ENCODE results near the gene PID1. TPM values are rescaled to one million over a fixed set of nuclear protein-coding genes. Genes with fewer than 3 reads are reported as not detected.

PID1 gene
- polyA plus RNA-seq, 3 donors: 61.8 to 117 (median 62.3) TPM

DNA sequence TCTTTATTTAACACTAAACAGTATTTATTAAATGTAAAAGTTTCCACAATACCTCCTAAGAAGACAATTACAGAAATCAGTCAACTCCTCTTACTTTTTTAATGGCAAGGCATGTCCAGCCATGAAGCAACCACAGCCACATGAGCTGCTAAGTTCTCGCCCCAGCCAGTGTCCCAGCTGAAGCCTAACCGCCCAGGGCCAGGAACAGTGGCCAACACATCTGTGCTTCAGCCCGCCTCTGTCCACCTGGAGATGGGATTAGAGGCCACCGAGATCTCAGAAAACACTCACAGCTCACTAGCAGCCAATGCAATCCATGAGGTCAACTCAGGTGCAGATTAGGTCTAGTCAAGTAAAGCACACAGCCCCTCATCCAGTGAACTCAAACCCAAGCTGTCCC lies 40.2 kb downstream of the PID1 start:
- Histone ChIP-seq H2AFZ (ENCODE audit: insufficient read depth, low read depth, low read length, poor library complexity, severe bottlenecking) (no peak overlapping the region), H3K79me2 (ENCODE audit: insufficient read depth, low read length) (no peaks in the 10 kb centered on the region), H3K4me3 (replicated peaks in 1 of 3; ENCODE audit: low read depth in 2 of 3, low read length in 3 of 3) (no peak overlapping the region), H3K9ac (ENCODE audit: insufficient read depth, low read length, poor library complexity, severe bottlenecking) (no peak overlapping the region), H4K20me1 (ENCODE audit: insufficient read depth, low read length) (peaks cover 96% of the 10 kb centered on the region), H3K4me2 (replicated peaks; ENCODE audit: extremely low read depth, low read length, poor library complexity, severe bottlenecking) (no peak overlapping the region), H3K4me1 (ENCODE audit: control insufficient read depth in 1 of 2, insufficient read depth in 2 of 2, low read length in 2 of 2) (no peaks in the 10 kb centered on the region), H3K9me3 (replicated peaks in 1 of 2; ENCODE audit: control insufficient read depth in 1 of 2, insufficient read depth in 1 of 2, low read length in 2 of 2) (no peaks in the 10 kb centered on the region), H3K27me3 (ENCODE audit: control insufficient read depth in 2 of 2, insufficient read depth in 2 of 2, low read length in 2 of 2) (no peaks in the 10 kb centered on the region), H3K36me3 (replicated peaks in 1 of 2; ENCODE audit: control insufficient read depth in 1 of 2, insufficient read depth in 2 of 2, low read length in 2 of 2) (peaks cover 0 to 7% of the 10 kb centered on the region in 2 donors), H3K27ac (ENCODE audit: low read depth in 1 of 2, low read length in 2 of 2) (no peak overlapping the region)
- peaks cover 0 to 10% (median 4%) of the 10 kb centered on the region in 7 donors for H3K9me3 Mint-ChIP-seq
- no peak overlapping the region for H3K4me3 Mint-ChIP-seq
- TF ChIP-seq, protein P1, sequence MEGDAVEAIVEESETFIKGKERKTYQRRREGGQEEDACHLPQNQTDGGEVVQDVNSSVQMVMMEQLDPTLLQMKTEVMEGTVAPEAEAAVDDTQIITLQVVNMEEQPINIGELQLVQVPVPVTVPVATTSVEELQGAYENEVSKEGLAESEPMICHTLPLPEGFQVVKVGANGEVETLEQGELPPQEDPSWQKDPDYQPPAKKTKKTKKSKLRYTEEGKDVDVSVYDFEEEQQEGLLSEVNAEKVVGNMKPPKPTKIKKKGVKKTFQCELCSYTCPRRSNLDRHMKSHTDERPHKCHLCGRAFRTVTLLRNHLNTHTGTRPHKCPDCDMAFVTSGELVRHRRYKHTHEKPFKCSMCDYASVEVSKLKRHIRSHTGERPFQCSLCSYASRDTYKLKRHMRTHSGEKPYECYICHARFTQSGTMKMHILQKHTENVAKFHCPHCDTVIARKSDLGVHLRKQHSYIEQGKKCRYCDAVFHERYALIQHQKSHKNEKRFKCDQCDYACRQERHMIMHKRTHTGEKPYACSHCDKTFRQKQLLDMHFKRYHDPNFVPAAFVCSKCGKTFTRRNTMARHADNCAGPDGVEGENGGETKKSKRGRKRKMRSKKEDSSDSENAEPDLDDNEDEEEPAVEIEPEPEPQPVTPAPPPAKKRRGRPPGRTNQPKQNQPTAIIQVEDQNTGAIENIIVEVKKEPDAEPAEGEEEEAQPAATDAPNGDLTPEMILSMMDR (IDR thresholded peaks at IDR 0.05): no peak
- H3K36me3 Mint-ChIP-seq: peaks cover 12 to 19% of the 10 kb centered on the region in 2 donors
- H3K27ac Mint-ChIP-seq: peak overlapping the region in 1 of 7 donors; percentile 28
- intact Hi-C loops (cut with micrococcal nuclease): no loop called here
- H3K27me3 Mint-ChIP-seq (ENCODE audit: low read depth in 3 of 3): peaks cover 2 to 5% (median 3%) of the 10 kb centered on the region in 3 donors
- no peak for DNase-seq
- H3K4me1 Mint-ChIP-seq: no peaks in the 10 kb centered on the region
- 67% methylated on average over 4 of the region's 4 CpGs for WGBS (ENCODE audit: insufficient coverage)

DNA sequence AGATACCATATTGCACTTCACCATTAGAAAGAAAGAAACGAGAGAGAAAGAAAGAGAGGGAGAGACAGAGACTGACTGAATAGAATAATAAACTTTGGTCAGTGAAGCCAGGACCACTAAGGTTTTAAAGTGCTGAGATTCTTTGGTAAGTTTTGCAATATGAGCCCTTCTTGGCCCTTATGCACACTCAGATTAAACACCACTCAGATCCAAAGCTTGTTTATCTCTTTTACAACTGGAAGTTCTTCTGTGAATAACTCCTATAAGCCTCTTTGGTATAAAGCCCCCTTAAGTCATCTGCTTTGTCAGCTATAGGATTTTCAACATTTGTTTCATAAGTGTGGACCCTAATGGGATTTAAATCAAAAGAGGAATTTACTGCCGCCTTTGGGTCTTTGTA lies 40.8 kb downstream of the PID1 start:
- intact Hi-C loops (cut with micrococcal nuclease): no loop called here
- H2AFZ ChIP-seq (ENCODE audit: insufficient read depth, low read depth, low read length, poor library complexity, severe bottlenecking): no peak overlapping the region
- H3K79me2 ChIP-seq (ENCODE audit: insufficient read depth, low read length): no peaks in the 10 kb centered on the region
- no peak overlapping the region for H3K4me2 ChIP-seq (replicated peaks; ENCODE audit: extremely low read depth, low read length, poor library complexity, severe bottlenecking)
- H3K27me3 ChIP-seq (ENCODE audit: control insufficient read depth in 2 of 2, insufficient read depth in 2 of 2, low read length in 2 of 2): no peaks in the 10 kb centered on the region
- H3K27ac ChIP-seq (ENCODE audit: low read depth in 1 of 2, low read length in 2 of 2): no peak overlapping the region
- H3K36me3 ChIP-seq (replicated peaks in 1 of 2; ENCODE audit: control insufficient read depth in 1 of 2, insufficient read depth in 2 of 2, low read length in 2 of 2): peaks cover 0 to 7% of the 10 kb centered on the region in 2 donors
- H3K4me1 ChIP-seq (ENCODE audit: control insufficient read depth in 1 of 2, insufficient read depth in 2 of 2, low read length in 2 of 2): no peaks in the 10 kb centered on the region
- no peak overlapping the region for H3K27ac Mint-ChIP-seq
- no peaks in the 10 kb centered on the region for H3K9me3 ChIP-seq (replicated peaks in 1 of 2; ENCODE audit: control insufficient read depth in 1 of 2, insufficient read depth in 1 of 2, low read length in 2 of 2)
- peaks cover 2 to 10% (median 4%) of the 10 kb centered on the region in 7 donors for H3K9me3 Mint-ChIP-seq
- H3K27me3 Mint-ChIP-seq (ENCODE audit: low read depth in 3 of 3): peaks cover 0 to 5% (median 0%) of the 10 kb centered on the region in 3 donors
- TF ChIP-seq, protein P1 (IDR thresholded peaks at IDR 0.05): no peak
- peaks cover 14 to 16% of the 10 kb centered on the region in 2 donors for H3K36me3 Mint-ChIP-seq
- no peaks in the 10 kb centered on the region for H3K4me1 Mint-ChIP-seq
- H4K20me1 ChIP-seq (ENCODE audit: insufficient read depth, low read length): peaks cover 96% of the 10 kb centered on the region
- H3K4me3 ChIP-seq (replicated peaks in 1 of 3; ENCODE audit: low read depth in 2 of 3, low read length in 3 of 3): no peak overlapping the region
- DNase-seq: no peak
- no peak overlapping the region for H3K4me3 Mint-ChIP-seq
- H3K9ac ChIP-seq (ENCODE audit: insufficient read depth, low read length, poor library complexity, severe bottlenecking): no peak overlapping the region
- no CpG with 5 or more reads among the region's 2 CpGs for WGBS (ENCODE audit: insufficient coverage)
